H1 (cell line): Measurements from ENCODE around the gene TCF4. TPM values are rescaled to one million over a fixed set of nuclear protein-coding genes. Genes with fewer than 3 reads are reported as not detected.

Source experiments
- CTCF ChIA-PET: fragments of 300-600 bp; sonication (Branson Sonifier 250); formaldehyde crosslinking; loops from one replicate; lab custom pipeline; 2021; ENCODE audit not compliant: partially characterized antibody; lab: Charles Lee
- POLR2A ChIA-PET: fragments of 300-600 bp; sonication (Branson Sonifier 250); formaldehyde crosslinking; loops from one replicate; lab custom pipeline; 2021; ENCODE audit warnings: inconsistent platforms; ENCODE audit not compliant: partially characterized antibody; lab: Charles Lee
- DNase-seq, 2 experiments: peaks; one replicate each; pipeline versions ENCODE4 v3.0.0 to v3.0.0-alpha.2; 2010 to 2022; ENCODE audit warnings: low spot score in 2 of 2, low read depth in 1 of 2, mixed read lengths in 1 of 2
- FAIRE-seq: peaks from 2 replicates; lab custom pipeline; 2011; peaks lifted over from hg19 to GRCh38; lab: Jason Lieb, UNC
- H2AFZ ChIP-seq: 2 replicates; pipeline ENCODE4 v1.8.1; 2012; ENCODE audit warnings: low read length, inconsistent platforms
- H2AK5ac ChIP-seq: 2 replicates; pipeline ENCODE4 v1.6.1; 2013; ENCODE audit warnings: low read depth, low read length
- H2BK120ac ChIP-seq: replicated peaks from 2 replicates; pipeline ENCODE3; 2013; ENCODE audit warnings: low read depth, low read length, inconsistent platforms
- H2BK12ac ChIP-seq: 2 replicates; pipeline ENCODE4 v1.6.1; 2013; ENCODE audit warnings: low read depth, low read length
- H2BK15ac ChIP-seq: 2 replicates; pipeline ENCODE4 v1.6.1; 2013; ENCODE audit warnings: low read length
- H2BK20ac ChIP-seq: 2 replicates; pipeline ENCODE4 v1.6.1; 2013; ENCODE audit warnings: low read length
- H2BK5ac ChIP-seq: 2 replicates; pipeline ENCODE4 v1.6.1; 2013; ENCODE audit warnings: low read depth, low read length
- H3K14ac ChIP-seq: 2 replicates; pipeline ENCODE4 v1.6.1; 2013; ENCODE audit warnings: inconsistent platforms; ENCODE audit not compliant: insufficient read length
- H3K18ac ChIP-seq: 2 replicates; pipeline ENCODE4 v1.6.1; 2013; ENCODE audit warnings: low read length; ENCODE audit errors: extremely low read depth
- H3K23ac ChIP-seq: 2 replicates; pipeline ENCODE4 v1.6.1; 2013; ENCODE audit warnings: inconsistent platforms; ENCODE audit not compliant: insufficient read length
- H3K23me2 ChIP-seq: 2 replicates; pipeline ENCODE4 v1.6.1; 2013; ENCODE audit warnings: low read depth, low read length
- H3K27ac ChIP-seq: 2 replicates; pipeline ENCODE4 v1.6.1; 2011; ENCODE audit warnings: low read depth, low read length, inconsistent platforms
- H3K27me3 ChIP-seq, 4 experiments: replicated peaks in 1 of 4; 1 replicate in 1 of 4; 2 replicates in 3 of 4; pipeline versions ENCODE4 v1.6.1 to v1.8.1; 2011 to 2013; ENCODE audit warnings: low read length in 3 of 4, mild to moderate bottlenecking in 3 of 4, inconsistent platforms in 2 of 4, mixed read lengths in 2 of 4, moderate library complexity in 1 of 4; ENCODE audit not compliant: control insufficient read depth in 3 of 4, insufficient read depth in 3 of 4; ENCODE audit errors: extremely low read depth in 1 of 4
- H3K36me3 ChIP-seq, 4 experiments: 2 replicates each; pipeline versions ENCODE4 v1.6.1 to v1.8.1; 2011 to 2013; ENCODE audit warnings: mild to moderate bottlenecking in 4 of 4, low read length in 3 of 4, moderate library complexity in 2 of 4, control low read depth in 1 of 4, inconsistent platforms in 1 of 4; ENCODE audit not compliant: insufficient read depth in 4 of 4, control insufficient read depth in 2 of 4
- H3K4ac ChIP-seq: replicated peaks from 2 replicates; pipeline ENCODE3; 2013; ENCODE audit warnings: low read length, low read depth, mixed read lengths, inconsistent platforms; ENCODE audit not compliant: insufficient read length
- H3K4me1 ChIP-seq, 4 experiments: replicated peaks in 1 of 4; 1 replicate in 1 of 4; 2 replicates in 3 of 4; pipeline versions ENCODE4 v1.6.1 to v1.8.1; 2011 to 2013; ENCODE audit warnings: low read length in 3 of 4, inconsistent platforms in 2 of 4, mixed read lengths in 1 of 4; ENCODE audit not compliant: insufficient read depth in 4 of 4, control insufficient read depth in 3 of 4
- H3K4me2 ChIP-seq, 2 experiments: 2 replicates each; pipeline versions ENCODE4 v1.6.1 to v1.8.1; 2011 to 2013; ENCODE audit warnings: low read depth in 2 of 2, low read length in 2 of 2, control low read depth in 1 of 2, inconsistent platforms in 1 of 2, mild to moderate bottlenecking in 1 of 2; ENCODE audit not compliant: insufficient read depth in 1 of 2
- H3K4me3 ChIP-seq, 4 experiments: fragments of 200-600, 300-600 bp in 1 of 4; sonication (generic), shearing (Covaris generic), sonication (Bioruptor Twin) in 1 of 4; 2 replicates each; pipeline versions ENCODE4 v1.5.1 to v1.8.1; 2011 to 2016; ENCODE audit warnings: low read length in 4 of 4, low read depth in 3 of 4, control low read depth in 2 of 4, inconsistent platforms in 2 of 4, mild to moderate bottlenecking in 2 of 4, mixed read lengths in 1 of 4, moderate library complexity in 1 of 4; ENCODE audit not compliant: insufficient read depth in 2 of 4; ENCODE audit errors: extremely low read depth in 1 of 4
- H3K56ac ChIP-seq: replicated peaks from 2 replicates; pipeline ENCODE3; 2013; ENCODE audit warnings: low read depth, mild to moderate bottlenecking, mixed read lengths, low read length, inconsistent platforms; ENCODE audit not compliant: insufficient read length
- H3K79me1 ChIP-seq: 2 replicates; pipeline ENCODE4 v1.6.1; 2013; ENCODE audit warnings: low read depth, low read length, control low read depth
- H3K79me2 ChIP-seq, 2 experiments: 2 replicates each; pipeline versions ENCODE4 v1.6.1 to v1.8.1; 2012 to 2013; ENCODE audit warnings: low read length in 2 of 2, mild to moderate bottlenecking in 2 of 2, inconsistent platforms in 1 of 2; ENCODE audit not compliant: insufficient read depth in 2 of 2, control insufficient read depth in 1 of 2
- H3K9ac ChIP-seq, 4 experiments: replicated peaks in 1 of 4; 1 replicate in 1 of 4; 2 replicates in 3 of 4; pipeline versions ENCODE4 v1.6.1 to v1.8.1; 2011 to 2013; ENCODE audit warnings: low read depth in 3 of 4, low read length in 3 of 4, control low read depth in 2 of 4, mild to moderate bottlenecking in 2 of 4, moderate library complexity in 2 of 4, inconsistent platforms in 1 of 4; ENCODE audit errors: extremely low read depth in 1 of 4
- H3K9me3 ChIP-seq, 2 experiments: 2 replicates each; pipeline versions ENCODE4 v1.6.1 to v1.8.1; 2012 to 2013; ENCODE audit warnings: mild to moderate bottlenecking in 2 of 2, moderate library complexity in 2 of 2, control low read depth in 1 of 2, inconsistent platforms in 1 of 2, low read depth in 1 of 2, low read length in 1 of 2, mixed read lengths in 1 of 2; ENCODE audit not compliant: insufficient read depth in 2 of 2
- H4K20me1 ChIP-seq, 2 experiments: replicated peaks in 1 of 2; 2 replicates each; pipeline versions ENCODE3 to v1.8.1; 2011 to 2013; ENCODE audit warnings: inconsistent platforms in 2 of 2, low read length in 2 of 2, mild to moderate bottlenecking in 1 of 2; ENCODE audit not compliant: insufficient read depth in 2 of 2, control insufficient read depth in 1 of 2
- H4K5ac ChIP-seq: 2 replicates; pipeline ENCODE4 v1.6.1; 2013; ENCODE audit warnings: low read length, low read depth, mixed read lengths, inconsistent platforms; ENCODE audit not compliant: insufficient read length
- H4K8ac ChIP-seq: 2 replicates; pipeline ENCODE4 v1.8.0; 2013; ENCODE audit warnings: mild to moderate bottlenecking, moderate library complexity, low read length, inconsistent platforms; ENCODE audit not compliant: insufficient read depth; ENCODE audit errors: extremely low read depth
- H4K91ac ChIP-seq: replicated peaks from 2 replicates; pipeline ENCODE3; 2013; ENCODE audit warnings: low read length, mixed read lengths, inconsistent platforms; ENCODE audit not compliant: insufficient read length
- KDM5A ChIP-seq: fragments of 200-600 bp; IDR thresholded peaks from 2 replicates; pipeline ENCODE4 v1.7.1; 2012; ENCODE audit warnings: mild to moderate bottlenecking, low read length, inconsistent platforms, mixed read lengths
- RAD21 ChIP-seq, 2 experiments: IDR thresholded peaks in 1 of 2; conservative IDR thresholded peaks in 1 of 2; 2 replicates each; pipeline ENCODE4 v1.6.1; 2011; ENCODE audit warnings: low read depth in 2 of 2, low read length in 2 of 2, improper control_type of control experiment in 1 of 2, inconsistent platforms in 1 of 2, mild to moderate bottlenecking in 1 of 2, moderate library complexity in 1 of 2
- whole genome bisulfite sequencing, 2 experiments: shearing (Covaris generic) in 1 of 2; methylation state at CpG; one replicate each; pipeline versions ENCODE4 v1.1.6 to v1.1.7; 2013 to 2015; ENCODE audit warnings: low lambda C conversion rate in 2 of 2, mixed read lengths in 2 of 2, inconsistent platforms in 1 of 2, low coverage in 1 of 2, missing lambda C conversion rate in 1 of 2; ENCODE audit not compliant: insufficient replicate concordance in 2 of 2, insufficient coverage in 1 of 2, insufficient read length in 1 of 2; ENCODE audit errors: extremely low coverage in 1 of 2, missing lambda C conversion rate in 1 of 2; 5-methylcytosine and 5-hydroxymethylcytosine counted together
- polyA plus RNA-seq, 7 experiments: library from polyadenylated mRNA; depleted of rRNA in 3 of 7; stranded (reverse) in 5 of 7; unstranded in 2 of 7; fragments of >200 nt in 5 of 7; fragments of 200-250 nt in 2 of 7; gene quantifications; 1 replicate in 5 of 7; 2 replicates in 1 of 7; 4 replicates in 1 of 7; pipeline versions ENCODE4 v1.2.1 to v1.2.3, GENCODE V29; 2011 to 2013; ENCODE audit warnings: missing spikeins in 2 of 7, mixed read lengths in 2 of 7
- total RNA-seq: library from RNA; stranded (reverse); fragmentation: NEBNext Ultra II Directional; extraction: Animal tissue kit (Norgen Biotek cat#: 25700); gene quantifications from 2 replicates; pipeline ENCODE4 v1.2.1, GENCODE V29; 2021

Gene TCF4
- total and polyA plus RNA-seq, 2 of the 8 experiments (the other 6 are each of a cell fraction or from before 2014, with no cell fraction given) = 59.3 to 118 TPM

GRCh38 chr18:55228191-55228590 lies 359.8 kb downstream of the TCF4 start:
- Histone ChIP-seq H3K36me3 (peaks cover 3 to 60% (median 27%) of the 10 kb centered on the region in 4 experiments; a peak in 7 of 8 replicates), H2BK120ac (no peak overlapping the region), H2BK12ac (no peak overlapping the region), H4K8ac (no peak overlapping the region), H3K27me3 (no peaks in the 10 kb centered on the region), H2BK20ac (no peak overlapping the region), H3K9me3 (no peaks in the 10 kb centered on the region)
- CTCF ChIA-PET = interaction anchor here (0.7 to 1.5 kb wide), 7 partner anchors 10 to 73 kb away, joined by 3 to 5 read pairs (median 3); no protein-coding TSS in a partner anchor
- TF ChIP-seq RAD21 (IDR thresholded peaks at IDR 0.05 in 1 of 2, conservative IDR thresholded peaks at IDR 0.05 in 1 of 2; ENCODE audit: low read depth in 2 of 2, low read length in 2 of 2) (peak in 1 of 2 experiments; percentile 11; a peak in 1 of 4 replicates), KDM5A (no peak)
- TF ChIP-seq, all 59 proteins: peak for 1
- Histone ChIP-seq H3K23me2 (no peaks in the 10 kb centered on the region), H2AFZ (no peak overlapping the region), H3K14ac (no peak overlapping the region), H4K91ac (no peak overlapping the region), H4K5ac (no peak overlapping the region), H3K18ac (no peak overlapping the region), H3K9ac (no peak overlapping the region), H2BK5ac (no peak overlapping the region), H3K27ac (no peak overlapping the region), H2BK15ac (no peak overlapping the region), H3K4me1 (peaks cover 0 to 3% (median 1%) of the 10 kb centered on the region in 4 experiments; a peak in 1 of 7 replicates), H3K79me2 (no peaks in the 10 kb centered on the region), H3K4me2 (no peak overlapping the region), H3K56ac (no peak overlapping the region), H3K4ac (no peak overlapping the region), H3K23ac (no peak overlapping the region), H3K4me3 (no peak overlapping the region), H2AK5ac (no peak overlapping the region), H3K79me1 (no peaks in the 10 kb centered on the region), H4K20me1 (no peaks in the 10 kb centered on the region)
- DNase-seq (no peak), FAIRE-seq (no peak)
- POLR2A ChIA-PET = interaction anchor here (0.7 to 1.4 kb wide), 2 partner anchors 12 to 321 kb away, joined by 4 read pairs; no protein-coding TSS in a partner anchor
- WGBS, 2 experiments = 78% methylated on average over 6 of the region's 6 CpGs; no CpG with 5 or more reads in 1 of the 2 experiments
